ENCODE results near the gene AGAP1.
"Not testable (repeated sequence)": the region's sequence is repeated elsewhere in the genome, so short reads cannot be mapped to it uniquely, and the experiment has no call there.

The AGAP1 gene

DNA sequence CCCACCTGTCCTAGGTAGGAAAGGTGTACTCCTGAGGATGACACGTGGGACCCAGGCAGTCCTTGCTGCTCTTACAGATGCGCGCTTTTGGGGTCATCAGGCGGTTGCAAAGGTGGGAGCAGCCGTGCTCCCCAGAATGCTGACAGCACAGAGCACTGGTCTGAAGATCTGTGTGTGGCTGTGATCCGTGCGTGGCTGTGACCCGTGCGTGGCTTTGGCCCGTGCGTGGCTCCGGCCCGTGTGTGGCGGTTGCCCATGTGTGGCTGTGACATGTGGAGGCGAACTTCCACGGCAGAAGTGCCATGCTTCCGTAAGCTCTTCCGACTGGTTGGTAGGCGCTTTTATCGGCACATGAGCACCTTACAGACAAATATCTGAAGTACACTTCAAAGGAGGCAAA is 270.0 kb downstream of the AGAP1 start:
- no peak for DNase-seq (ENCODE audit: low read depth in 2 of 2)
- H3K4me3 ChIP-seq (replicated peaks in 1 of 2; ENCODE audit: low read depth in 2 of 2, low read length in 2 of 2): no peak overlapping the region
- TF ChIP-seq, protein P1, sequence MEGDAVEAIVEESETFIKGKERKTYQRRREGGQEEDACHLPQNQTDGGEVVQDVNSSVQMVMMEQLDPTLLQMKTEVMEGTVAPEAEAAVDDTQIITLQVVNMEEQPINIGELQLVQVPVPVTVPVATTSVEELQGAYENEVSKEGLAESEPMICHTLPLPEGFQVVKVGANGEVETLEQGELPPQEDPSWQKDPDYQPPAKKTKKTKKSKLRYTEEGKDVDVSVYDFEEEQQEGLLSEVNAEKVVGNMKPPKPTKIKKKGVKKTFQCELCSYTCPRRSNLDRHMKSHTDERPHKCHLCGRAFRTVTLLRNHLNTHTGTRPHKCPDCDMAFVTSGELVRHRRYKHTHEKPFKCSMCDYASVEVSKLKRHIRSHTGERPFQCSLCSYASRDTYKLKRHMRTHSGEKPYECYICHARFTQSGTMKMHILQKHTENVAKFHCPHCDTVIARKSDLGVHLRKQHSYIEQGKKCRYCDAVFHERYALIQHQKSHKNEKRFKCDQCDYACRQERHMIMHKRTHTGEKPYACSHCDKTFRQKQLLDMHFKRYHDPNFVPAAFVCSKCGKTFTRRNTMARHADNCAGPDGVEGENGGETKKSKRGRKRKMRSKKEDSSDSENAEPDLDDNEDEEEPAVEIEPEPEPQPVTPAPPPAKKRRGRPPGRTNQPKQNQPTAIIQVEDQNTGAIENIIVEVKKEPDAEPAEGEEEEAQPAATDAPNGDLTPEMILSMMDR (IDR thresholded peaks at IDR 0.05; ENCODE audit: low read depth, low read length): no peak

DNA sequence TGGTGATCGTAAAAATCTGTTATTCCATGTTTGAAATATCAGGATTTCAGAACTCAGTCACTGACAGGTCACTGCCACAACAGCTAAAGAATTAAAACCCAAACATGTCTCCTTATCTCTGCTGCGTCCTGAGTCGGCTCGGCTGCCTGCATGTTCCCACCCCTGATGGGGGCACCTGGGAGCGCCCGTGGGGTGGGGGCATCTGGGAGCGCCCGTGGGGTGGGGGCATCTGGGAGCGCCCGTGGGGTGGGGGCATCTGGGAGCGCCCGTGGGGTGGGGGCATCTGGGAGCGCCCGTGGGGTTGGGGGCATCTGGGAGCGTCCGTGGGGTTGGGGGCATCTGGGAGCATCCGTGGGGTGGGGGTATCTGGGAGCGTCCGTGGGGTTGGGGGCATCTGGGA is 270.6 kb downstream of the AGAP1 start:
- H3K4me3 ChIP-seq (replicated peaks in 1 of 2; ENCODE audit: low read depth in 2 of 2, low read length in 2 of 2); DNase-seq (ENCODE audit: low read depth in 2 of 2): not testable (repeated sequence)

DNA sequence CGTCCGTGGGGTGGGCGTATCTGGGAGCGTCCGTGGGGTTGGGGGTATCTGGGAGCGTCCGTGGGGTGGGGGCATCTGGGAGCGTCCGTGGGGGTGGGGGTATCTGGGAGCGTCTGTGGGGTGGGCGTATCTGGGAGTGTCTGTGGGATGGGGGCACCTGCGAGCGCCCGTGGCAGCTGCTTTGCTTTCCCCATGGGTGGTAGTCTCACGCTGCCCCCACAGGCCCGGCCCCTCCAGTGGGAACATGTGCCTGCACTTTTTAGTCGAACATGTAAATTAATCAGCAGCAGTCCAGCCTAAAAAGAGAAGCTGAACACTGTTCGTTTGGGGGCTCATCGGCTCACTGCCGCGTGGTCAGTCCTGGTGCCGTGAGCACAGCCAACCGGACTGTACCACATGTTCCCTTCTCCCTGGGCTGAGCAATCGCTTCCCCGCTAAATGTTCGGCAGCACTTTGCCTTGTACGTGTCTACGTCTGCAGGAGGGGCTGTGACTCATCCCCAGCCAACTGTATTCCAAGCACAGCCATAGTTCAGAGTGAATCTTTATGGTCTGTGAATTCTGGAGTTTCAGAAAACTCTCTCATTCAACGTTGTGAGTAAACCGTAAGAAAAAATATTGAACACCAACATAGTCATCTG is 271.5 kb downstream of the AGAP1 start:
- TF ChIP-seq, protein P1 (IDR thresholded peaks at IDR 0.05; ENCODE audit: low read depth, low read length): no peak
- peak; percentile 56 to 77 for DNase-seq (ENCODE audit: low read depth in 2 of 2)
- H3K4me3 ChIP-seq (replicated peaks in 1 of 2; ENCODE audit: low read depth in 2 of 2, low read length in 2 of 2): no peak overlapping the region

DNA sequence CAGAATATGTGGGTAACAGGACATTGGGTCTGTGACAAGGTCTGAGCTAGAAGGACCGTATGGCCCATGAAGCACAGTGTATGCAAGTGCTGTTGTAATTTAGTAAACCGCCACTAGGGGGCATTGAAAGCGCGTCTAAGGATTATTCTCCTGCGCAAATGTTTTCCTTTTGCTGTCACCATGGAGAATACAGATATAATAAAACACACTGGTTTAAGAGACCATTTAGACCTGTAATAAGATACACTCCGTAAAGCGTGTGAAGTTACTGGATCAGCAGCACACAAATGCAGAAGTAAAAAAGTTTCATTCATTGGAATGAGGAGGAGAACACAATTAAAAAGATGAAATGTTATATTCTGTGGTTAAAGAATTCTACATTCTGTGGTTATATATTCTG is 272.4 kb downstream of the AGAP1 start:
- DNase-seq (ENCODE audit: low read depth in 2 of 2): peak; percentile 87 to 89
- no peak overlapping the region for H3K4me3 ChIP-seq (replicated peaks in 1 of 2; ENCODE audit: low read depth in 2 of 2, low read length in 2 of 2)
- TF ChIP-seq, protein P1 (IDR thresholded peaks at IDR 0.05; ENCODE audit: low read depth, low read length): peak; percentile 84

DNA sequence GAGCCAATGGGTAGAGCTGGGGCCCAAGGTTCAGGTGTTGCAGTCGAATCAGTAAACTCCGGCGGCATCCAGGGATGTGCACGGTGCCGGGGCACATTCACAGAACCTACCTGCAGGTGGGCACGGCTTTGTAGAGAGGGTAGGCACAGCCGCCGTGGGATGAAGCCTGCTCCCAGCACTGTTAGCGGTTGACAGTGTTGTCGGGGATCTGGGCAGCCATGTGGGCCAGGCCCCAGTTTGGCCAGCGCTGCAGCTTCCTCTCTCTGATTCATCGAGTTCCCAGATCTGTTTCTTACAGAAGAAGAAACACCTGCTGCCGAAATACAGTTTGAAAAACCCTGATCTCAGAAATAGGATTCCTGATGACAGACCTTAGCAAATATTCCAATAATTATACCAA is 274.8 kb downstream of the AGAP1 start:
- no peak overlapping the region for H3K4me3 ChIP-seq (replicated peaks in 1 of 2; ENCODE audit: low read depth in 2 of 2, low read length in 2 of 2)
- no peak for DNase-seq (ENCODE audit: low read depth in 2 of 2)
- TF ChIP-seq, protein P1 (IDR thresholded peaks at IDR 0.05; ENCODE audit: low read depth, low read length): no peak

DNA sequence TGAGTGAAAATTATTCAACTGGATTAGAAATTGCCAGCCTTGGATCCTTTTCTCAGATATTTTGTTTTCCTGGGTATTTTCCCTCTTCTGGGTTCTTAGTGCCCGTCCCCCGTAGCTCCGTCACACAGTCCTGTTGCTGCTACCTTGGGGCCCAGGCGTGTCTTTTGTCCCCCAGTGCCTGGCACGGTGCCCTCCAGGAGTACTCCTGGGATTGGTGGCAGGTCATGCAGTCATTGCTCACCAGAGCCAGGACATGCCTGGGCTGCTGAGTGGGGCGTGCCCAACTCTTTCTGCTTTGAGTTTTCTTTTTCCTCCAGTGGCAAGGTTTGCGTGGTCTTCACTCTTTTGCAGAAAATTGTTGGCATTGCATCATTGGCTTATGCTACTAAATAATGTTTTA is 275.2 kb downstream of the AGAP1 start:
- TF ChIP-seq, protein P1 (IDR thresholded peaks at IDR 0.05; ENCODE audit: low read depth, low read length): no peak
- H3K4me3 ChIP-seq (replicated peaks in 1 of 2; ENCODE audit: low read depth in 2 of 2, low read length in 2 of 2): no peak overlapping the region
- no peak for DNase-seq (ENCODE audit: low read depth in 2 of 2)

DNA sequence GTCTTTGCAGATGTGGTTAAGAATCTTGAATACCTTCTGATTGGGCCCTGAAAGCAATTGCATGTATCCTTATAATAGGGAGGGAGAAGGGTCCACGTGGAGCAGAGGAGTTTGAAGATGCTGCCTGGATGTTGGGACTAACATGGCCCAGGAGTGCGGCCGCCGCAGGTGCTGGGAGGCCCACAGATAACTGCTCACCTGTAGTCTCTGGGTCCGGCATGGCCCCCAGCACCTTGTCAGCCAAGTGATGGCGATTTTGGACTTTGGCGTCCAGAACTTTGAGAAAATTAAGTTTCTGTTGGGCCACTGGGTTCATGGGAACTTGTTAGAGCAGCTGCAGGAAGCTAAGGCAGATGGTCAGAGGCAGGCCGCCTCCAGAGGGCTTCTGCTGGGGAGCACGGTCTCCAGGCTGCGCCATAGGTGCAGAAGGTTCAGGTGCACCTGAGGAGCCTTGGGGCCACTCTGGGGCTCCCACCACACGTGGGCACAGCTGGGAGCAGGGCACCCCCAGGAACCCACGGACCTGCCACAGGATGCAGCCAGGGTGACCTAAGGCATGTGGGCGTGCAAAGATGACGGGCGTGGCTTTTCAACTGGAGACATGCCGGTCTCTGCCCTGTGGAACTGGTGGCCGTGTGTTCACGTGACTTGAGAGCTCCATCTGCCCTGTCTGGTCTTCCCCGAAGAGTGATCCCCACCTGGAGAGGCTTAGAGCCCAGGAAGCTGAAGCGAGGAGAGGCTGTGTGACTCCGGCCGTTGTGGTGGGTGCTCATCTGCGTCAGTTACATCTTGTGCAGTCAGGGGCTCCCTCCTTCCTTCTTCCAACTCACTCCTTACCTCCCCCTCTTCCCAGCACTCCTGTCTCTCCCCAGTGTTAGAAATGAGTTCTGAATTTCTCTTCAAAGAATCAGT is 277.3 kb downstream of the AGAP1 start:
- no peak for DNase-seq (ENCODE audit: low read depth in 2 of 2)
- TF ChIP-seq, protein P1 (IDR thresholded peaks at IDR 0.05; ENCODE audit: low read depth, low read length): no peak
- no peak overlapping the region for H3K4me3 ChIP-seq (replicated peaks in 1 of 2; ENCODE audit: low read depth in 2 of 2, low read length in 2 of 2)

Measured in cardiac fibroblast (primary cell).